SK-N-SH treated with all-trans-retinoic acid at 6 μM for 48 hours (cell line): ENCODE measurements around the gene RYR1.

ENCODE experiments used
- ARNTL ChIP-seq: fragments of 450-650 bp; formaldehyde crosslinking; IDR thresholded peaks from 2 replicates; pipeline ENCODE4 v1.5.0; 2020; ENCODE audit warnings: low read depth, mild to moderate bottlenecking, moderate library complexity, borderline replicate concordance
- OSR1 ChIP-seq: fragments of 250-450 bp; sonication (Bioruptor Pico); IDR thresholded peaks from 2 replicates; pipeline ENCODE4 v1.8.0; 2022; ENCODE audit warnings: moderate library complexity, mild to moderate bottlenecking, inconsistent platforms
- RARB ChIP-seq: fragments of 250-450 bp; sonication (Bioruptor Pico); IDR thresholded peaks from 2 replicates; pipeline ENCODE4 v1.8.0; 2021; ENCODE audit warnings: mild to moderate bottlenecking, moderate library complexity
- TOX ChIP-seq: fragments of 250-450 bp; sonication (Bioruptor Pico); IDR thresholded peaks from 2 replicates; pipeline ENCODE4 v1.8.0; 2021; ENCODE audit warnings: mild to moderate bottlenecking, moderate library complexity, borderline replicate concordance
- ZNF565 ChIP-seq: fragments of 450-650 bp; formaldehyde crosslinking; conservative IDR thresholded peaks from 2 replicates; pipeline ENCODE4 v1.5.0; 2020; ENCODE audit warnings: low read depth, mild to moderate bottlenecking, moderate library complexity

DNA sequence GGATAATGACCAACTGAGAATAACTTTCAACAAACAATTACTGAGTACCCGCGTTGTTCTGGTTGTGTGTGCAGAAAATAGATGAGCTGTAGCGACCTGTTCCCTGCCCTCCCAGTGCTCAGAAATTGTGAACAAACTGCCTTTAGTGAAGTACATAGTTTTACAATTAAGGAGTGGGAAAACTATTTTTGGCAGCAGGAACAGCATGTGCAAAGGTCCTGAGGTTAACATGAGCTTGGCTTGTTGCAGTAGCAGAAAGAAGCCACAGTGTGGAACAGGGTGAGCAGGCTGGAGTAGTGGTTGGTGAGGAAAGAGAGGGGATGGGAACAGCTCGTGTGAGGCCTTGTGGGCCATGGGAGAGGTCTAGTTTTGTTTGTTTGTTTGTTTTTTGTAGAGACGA, 16.0 kb downstream of the RYR1 start:
- TF ChIP-seq RARB: no peak
- TF ChIP-seq TOX (CRISPR knock-in tag): no peak
- TF ChIP-seq ARNTL (CRISPR knock-in tag): no peak
- TF ChIP-seq OSR1 (CRISPR knock-in tag): no peak
- no peak for TF ChIP-seq ZNF565
